Neural cell (in vitro differentiated cells): ENCODE data around the gene IQSEC1. TPM values are rescaled to one million over a fixed set of nuclear protein-coding genes. Genes with fewer than 3 reads are reported as not detected.

ENCODE experiments used
- H2AFZ ChIP-seq: fragments of 200-600, 300-800 bp; sonication (generic), shearing (Covaris generic); 2 replicates; pipeline ENCODE4 v1.6.0; 2014; ENCODE audit warnings: low read depth, mild to moderate bottlenecking, antibody characterized with exemption, low read length, moderate library complexity
- H3F3A ChIP-seq: fragments of 200-600 bp; shearing (Covaris generic); 2 replicates; pipeline ENCODE4 v1.6.1; 2016; ENCODE audit warnings: mild to moderate bottlenecking, moderate library complexity, mixed read lengths, antibody characterized with exemption, low read length; ENCODE audit not compliant: insufficient read depth, poor library complexity, severe bottlenecking
- H3K27ac ChIP-seq: fragments of 200-600, 300-800 bp; sonication (generic), shearing (Covaris generic); 2 replicates; pipeline ENCODE4 v1.5.1; 2014; ENCODE audit warnings: mild to moderate bottlenecking, low read length, moderate library complexity
- H3K27me3 ChIP-seq: fragments of 300-800, 200-600 bp; sonication (generic), shearing (Covaris generic); 2 replicates; pipeline ENCODE4 v1.6.0; 2014; ENCODE audit warnings: mild to moderate bottlenecking, low read depth, low read length, moderate library complexity; ENCODE audit not compliant: insufficient read depth
- H3K36me3 ChIP-seq: fragments of 300-800, 200-600 bp; sonication (generic), shearing (Covaris generic); 2 replicates; pipeline ENCODE4 v1.5.1; 2014; ENCODE audit warnings: mild to moderate bottlenecking, antibody characterized with exemption, low read length, moderate library complexity; ENCODE audit not compliant: insufficient read depth
- H3K4me2 ChIP-seq: fragments of 300-800, 200-600 bp; sonication (generic), shearing (Covaris generic); 2 replicates; pipeline ENCODE4 v1.6.0; 2014; ENCODE audit warnings: mild to moderate bottlenecking, low read length
- H3K4me3 ChIP-seq: fragments of 300-800, 200-600 bp; sonication (generic), shearing (Covaris generic); 2 replicates; pipeline ENCODE4 v1.5.1; 2014; ENCODE audit warnings: mild to moderate bottlenecking, low read length, moderate library complexity
- H3K79me2 ChIP-seq: fragments of 200-600 bp; shearing (Covaris generic); replicated peaks from 2 replicates; pipeline ENCODE4 v1.6.0; 2014; ENCODE audit warnings: mild to moderate bottlenecking, low read length, moderate library complexity; ENCODE audit not compliant: insufficient read depth
- H3K9ac ChIP-seq: fragments of 300-800, 200-600 bp; sonication (generic), shearing (Covaris generic); 2 replicates; pipeline ENCODE4 v1.6.1; 2016; ENCODE audit warnings: mild to moderate bottlenecking, low read length, mixed read lengths
- H3K9me2 ChIP-seq: fragments of 200-600 bp; shearing (Covaris generic); 2 replicates; pipeline ENCODE4 v1.6.1; 2016; ENCODE audit warnings: mild to moderate bottlenecking, low read length, mixed read lengths; ENCODE audit not compliant: insufficient read depth
- H3K9me3 ChIP-seq: fragments of 200-600, 300-800 bp; sonication (generic), shearing (Covaris generic); 2 replicates; pipeline ENCODE4 v1.6.1; 2016; ENCODE audit warnings: mild to moderate bottlenecking, mixed run types, low read length, moderate library complexity, mixed read lengths
- H4K20me1 ChIP-seq: fragments of 200-600 bp; shearing (Covaris generic); 2 replicates; pipeline ENCODE4 v1.6.1; 2016; ENCODE audit warnings: mild to moderate bottlenecking, mixed run types; ENCODE audit not compliant: insufficient read depth
- CTCF ChIP-seq: fragments of 450-650 bp; IDR thresholded peaks from 2 replicates; pipeline ENCODE4 v1.5.1; 2014; ENCODE audit warnings: antibody characterized with exemption, mild to moderate bottlenecking, moderate library complexity; ENCODE audit not compliant: poor library complexity, severe bottlenecking
- EP300 ChIP-seq: fragments of 450-650 bp; conservative IDR thresholded peaks from 2 replicates; pipeline ENCODE4 v1.6.1; 2014; ENCODE audit warnings: antibody characterized with exemption, mild to moderate bottlenecking, moderate library complexity; ENCODE audit not compliant: poor library complexity, severe bottlenecking
- EZH2 ChIP-seq: fragments of 200-600, 300-800 bp; shearing (Covaris generic), sonication (generic); IDR thresholded peaks from 2 replicates; pipeline ENCODE4 v1.6.1; 2014; ENCODE audit warnings: antibody characterized with exemption, low read length, borderline replicate concordance, mild to moderate bottlenecking; ENCODE audit not compliant: insufficient read depth, poor library complexity, severe bottlenecking
- MXI1 ChIP-seq: fragments of 450-650 bp; conservative IDR thresholded peaks from 2 replicates; pipeline ENCODE4 v1.6.1; 2014; ENCODE audit warnings: antibody characterized with exemption, mild to moderate bottlenecking; ENCODE audit not compliant: poor library complexity, severe bottlenecking
- POLR2AphosphoS5 ChIP-seq: IDR thresholded peaks from 2 replicates; pipeline ENCODE4 v1.6.1; 2012
- RAD21 ChIP-seq: fragments of 450-650 bp; conservative IDR thresholded peaks from 2 replicates; pipeline ENCODE4 v1.6.1; 2014; ENCODE audit warnings: antibody characterized with exemption, mild to moderate bottlenecking, moderate library complexity
- REST ChIP-seq: IDR thresholded peaks from 2 replicates; pipeline ENCODE4 v1.6.1; 2012; ENCODE audit warnings: borderline replicate concordance
- SMC3 ChIP-seq: fragments of 450-650 bp; conservative IDR thresholded peaks from 2 replicates; pipeline ENCODE4 v1.6.1; 2014; ENCODE audit warnings: antibody characterized with exemption, mild to moderate bottlenecking, moderate library complexity; ENCODE audit not compliant: poor library complexity
- TAF1 ChIP-seq: IDR thresholded peaks from 2 replicates; pipeline ENCODE4 v1.6.1; 2012; ENCODE audit warnings: low read depth
- polyA plus RNA-seq: library from polyadenylated mRNA; depleted of rRNA; stranded (reverse); fragments of >200 nt; gene quantifications from 2 replicates; pipeline ENCODE4 v1.2.3, GENCODE V29; 2014

IQSEC1 gene
- polyA plus RNA-seq, 1 donor from 2014 or later: 6.0 TPM

GRCh38 chr3:13086531-13086981 is 13.3 kb upstream of the IQSEC1 start:
- H3K4me3 ChIP-seq: no peak overlapping the region

GRCh38 chr3:13085846-13086179 is 12.6 kb upstream of the IQSEC1 start:
- Histone ChIP-seq H3F3A (no peaks in the 10 kb centered on the region), H4K20me1 (no peaks in the 10 kb centered on the region), H3K9me2 (no peaks in the 10 kb centered on the region), H3K36me3 (no peaks in the 10 kb centered on the region), H3K27ac (no peak overlapping the region), H3K9me3 (no peaks in the 10 kb centered on the region), H2AFZ (no peak overlapping the region), H3K4me3 (no peak overlapping the region), H3K79me2 (no peaks in the 10 kb centered on the region), H3K27me3 (no peaks in the 10 kb centered on the region), H3K4me2 (no peak overlapping the region), H3K9ac (no peak overlapping the region)
- TF ChIP-seq RAD21 (no peak), MXI1 (no peak), TAF1 (no peak)

More at GRCh38 chr3:13086531-13086981, 13.3 kb upstream of the IQSEC1 start:
- no peaks in the 10 kb centered on the region for H3K36me3 ChIP-seq
- H3K27ac ChIP-seq: no peak overlapping the region
- no peaks in the 10 kb centered on the region for H3F3A ChIP-seq
- no peak overlapping the region for H3K9ac ChIP-seq
- no peak overlapping the region for H2AFZ ChIP-seq
- no peaks in the 10 kb centered on the region for H3K79me2 ChIP-seq
- no peaks in the 10 kb centered on the region for H3K27me3 ChIP-seq
- no peaks in the 10 kb centered on the region for H3K9me2 ChIP-seq
- no peaks in the 10 kb centered on the region for H3K9me3 ChIP-seq
- no peaks in the 10 kb centered on the region for H4K20me1 ChIP-seq
- H3K4me2 ChIP-seq: no peak overlapping the region
- TF ChIP-seq MXI1 (no peak), REST (no peak), POLR2AphosphoS5 (no peak), TAF1 (no peak), CTCF (no peak), RAD21 (no peak), SMC3 (no peak), EP300 (no peak), EZH2 (no peak)
